22Rv1 (cell line): ENCODE results near the gene CRYM.

Experiments used
- H3K27ac ChIP-seq: fragments of 450-650 bp; 2 replicates; pipeline ENCODE4 v1.5.1; 2017
- ZFX ChIP-seq: fragments of 450-650 bp; IDR thresholded peaks from 2 replicates; pipeline ENCODE4 v1.6.1; 2017; ENCODE audit warnings: antibody characterized with exemption, borderline replicate concordance
- TF ChIP-seq, protein P1 (sequence below): fragments of 450-650 bp; IDR thresholded peaks from 2 replicates; pipeline ENCODE4 v1.5.1; 2017; ENCODE audit warnings: mild to moderate bottlenecking

Gene CRYM

DNA sequence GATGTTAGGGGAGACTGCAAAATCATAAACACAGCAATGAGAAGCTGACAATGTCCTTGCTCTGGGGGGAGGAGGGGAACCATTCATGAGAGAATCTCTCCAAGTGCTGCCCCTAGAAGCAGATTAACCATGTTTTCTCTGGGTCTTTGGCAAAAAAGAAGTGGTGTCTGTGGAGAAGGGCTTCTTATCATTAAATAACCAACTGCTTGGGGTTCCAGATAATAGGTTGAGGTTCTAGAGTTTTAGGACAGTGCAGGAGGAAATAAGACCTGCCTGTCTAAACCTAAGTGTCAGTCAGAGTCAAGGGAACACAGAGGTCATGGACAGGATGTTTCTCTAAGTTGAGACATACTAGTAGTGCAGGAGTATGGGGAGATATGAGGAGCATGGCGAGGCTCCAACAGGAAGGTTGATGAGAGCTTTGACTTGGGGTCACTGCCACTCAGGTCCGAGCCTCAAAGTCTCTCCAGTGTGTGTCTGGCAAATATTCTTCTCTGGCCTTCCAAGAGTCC lies 49.7 kb downstream of the CRYM start:
- TF ChIP-seq, protein P1, sequence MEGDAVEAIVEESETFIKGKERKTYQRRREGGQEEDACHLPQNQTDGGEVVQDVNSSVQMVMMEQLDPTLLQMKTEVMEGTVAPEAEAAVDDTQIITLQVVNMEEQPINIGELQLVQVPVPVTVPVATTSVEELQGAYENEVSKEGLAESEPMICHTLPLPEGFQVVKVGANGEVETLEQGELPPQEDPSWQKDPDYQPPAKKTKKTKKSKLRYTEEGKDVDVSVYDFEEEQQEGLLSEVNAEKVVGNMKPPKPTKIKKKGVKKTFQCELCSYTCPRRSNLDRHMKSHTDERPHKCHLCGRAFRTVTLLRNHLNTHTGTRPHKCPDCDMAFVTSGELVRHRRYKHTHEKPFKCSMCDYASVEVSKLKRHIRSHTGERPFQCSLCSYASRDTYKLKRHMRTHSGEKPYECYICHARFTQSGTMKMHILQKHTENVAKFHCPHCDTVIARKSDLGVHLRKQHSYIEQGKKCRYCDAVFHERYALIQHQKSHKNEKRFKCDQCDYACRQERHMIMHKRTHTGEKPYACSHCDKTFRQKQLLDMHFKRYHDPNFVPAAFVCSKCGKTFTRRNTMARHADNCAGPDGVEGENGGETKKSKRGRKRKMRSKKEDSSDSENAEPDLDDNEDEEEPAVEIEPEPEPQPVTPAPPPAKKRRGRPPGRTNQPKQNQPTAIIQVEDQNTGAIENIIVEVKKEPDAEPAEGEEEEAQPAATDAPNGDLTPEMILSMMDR, result no peak
- TF ChIP-seq ZFX, result no peak
- H3K27ac ChIP-seq, result no peak overlapping the region

DNA sequence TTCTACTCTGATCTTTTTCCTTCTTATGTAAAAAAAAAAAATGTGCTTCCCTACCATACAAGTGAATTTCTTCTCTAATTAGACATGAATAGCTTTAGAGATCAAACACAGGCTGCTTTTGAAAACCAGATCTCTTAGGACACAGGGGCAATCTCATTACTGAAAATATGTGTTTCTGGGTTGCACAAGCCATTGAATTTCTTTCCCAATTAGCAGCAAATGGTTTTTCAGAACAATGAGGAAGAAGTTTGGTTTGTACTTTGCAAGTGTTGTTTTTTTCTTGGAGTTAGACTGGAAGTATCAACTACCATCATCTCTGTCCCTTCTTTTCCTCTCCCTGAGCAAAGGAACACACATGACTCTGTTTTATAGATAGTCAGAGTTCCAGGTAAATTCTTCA lies 50.2 kb downstream of the CRYM start:
- H3K27ac ChIP-seq, result no peak overlapping the region
- TF ChIP-seq, protein P1, result no peak

- TF ChIP-seq ZFX, result no peak
- TF ChIP-seq, protein P1, result no peak
- H3K27ac ChIP-seq, result no peak overlapping the region
These were observed 51.3 kb downstream of the CRYM start for GRCh38 chr16:21226749-21227148.

- TF ChIP-seq ZFX, result no peak
- TF ChIP-seq, protein P1, result no peak
- no peak overlapping the region for H3K27ac ChIP-seq
These were observed 53.3 kb downstream of the CRYM start for GRCh38 chr16:21224800-21225199.

DNA sequence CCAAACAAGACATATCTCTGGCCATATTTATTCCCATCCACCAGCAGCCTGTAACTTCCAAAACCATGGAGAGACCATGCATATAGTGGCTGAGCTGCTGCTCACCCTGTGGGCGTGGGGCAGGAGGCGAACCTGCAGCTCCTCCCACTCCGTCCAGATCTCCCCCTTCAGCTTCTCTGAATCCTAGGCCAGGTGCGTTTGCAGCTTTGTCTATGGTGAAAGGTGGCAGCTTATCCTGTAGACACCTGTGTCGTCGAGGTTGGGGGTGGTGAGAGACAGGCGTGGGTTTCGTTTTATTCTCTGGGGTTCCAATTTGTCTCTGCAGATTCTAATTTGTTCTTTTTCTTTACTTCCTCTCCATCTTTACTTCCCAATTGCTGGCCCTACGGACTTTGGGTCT lies 54.3 kb downstream of the CRYM start:
- H3K27ac ChIP-seq, result 0 out of 2 replicates have a peak overlapping the region, but pooled peaks have one; percentile 71
- TF ChIP-seq, protein P1, result no peak
- TF ChIP-seq ZFX, result no peak

GRCh38 chr16:21222495-21223337 lies 55.4 kb downstream of the CRYM start:
- peak overlapping the region; percentile 71 for H3K27ac ChIP-seq
- TF ChIP-seq, protein P1, result no peak
- no peak for TF ChIP-seq ZFX

GRCh38 chr16:21219551-21219950 lies 58.5 kb downstream of the CRYM start:
- no peak overlapping the region for H3K27ac ChIP-seq
- no peak for TF ChIP-seq ZFX
- TF ChIP-seq, protein P1, result no peak
